SKM-1 treated with dmso at 0.1 percent for 144 hours (cell line): ENCODE data around the gene PAOX.
A peak's percentile ranks its signal among the peaks of the same experiment; 100 is the strongest.
"Not testable (repeated sequence)": the region's sequence is repeated elsewhere in the genome, so short reads cannot be mapped to it uniquely, and the experiment has no call there.

ENCODE experiments used
- DNase-seq: peaks from one replicate; lab custom pipeline; 2025; ENCODE audit not compliant: unreplicated experiment; lab: John Stamatoyannopoulos, UW

PAOX gene

DNA sequence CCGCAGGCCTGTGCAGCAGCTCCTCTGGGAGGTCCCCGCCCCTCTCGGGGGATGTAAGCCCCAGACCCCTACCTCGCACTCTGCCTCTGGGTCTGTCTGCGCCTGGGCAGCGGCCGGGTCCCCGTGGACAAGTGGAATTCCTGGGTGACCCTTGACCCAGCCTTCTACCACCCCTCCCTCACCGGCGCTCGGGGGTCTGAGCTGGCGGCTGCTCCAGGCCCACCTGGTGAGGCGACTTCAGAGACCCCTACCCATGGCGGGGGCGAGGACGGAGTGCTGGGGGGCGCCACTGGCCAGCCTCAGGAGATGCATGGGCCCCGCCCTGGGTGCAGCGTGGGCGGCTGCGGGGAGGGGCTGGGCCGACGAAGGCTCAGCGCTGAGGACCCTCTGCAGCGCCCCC is 53.7 kb downstream of the PAOX start:
- DNase-seq = not testable (repeated sequence)

DNA sequence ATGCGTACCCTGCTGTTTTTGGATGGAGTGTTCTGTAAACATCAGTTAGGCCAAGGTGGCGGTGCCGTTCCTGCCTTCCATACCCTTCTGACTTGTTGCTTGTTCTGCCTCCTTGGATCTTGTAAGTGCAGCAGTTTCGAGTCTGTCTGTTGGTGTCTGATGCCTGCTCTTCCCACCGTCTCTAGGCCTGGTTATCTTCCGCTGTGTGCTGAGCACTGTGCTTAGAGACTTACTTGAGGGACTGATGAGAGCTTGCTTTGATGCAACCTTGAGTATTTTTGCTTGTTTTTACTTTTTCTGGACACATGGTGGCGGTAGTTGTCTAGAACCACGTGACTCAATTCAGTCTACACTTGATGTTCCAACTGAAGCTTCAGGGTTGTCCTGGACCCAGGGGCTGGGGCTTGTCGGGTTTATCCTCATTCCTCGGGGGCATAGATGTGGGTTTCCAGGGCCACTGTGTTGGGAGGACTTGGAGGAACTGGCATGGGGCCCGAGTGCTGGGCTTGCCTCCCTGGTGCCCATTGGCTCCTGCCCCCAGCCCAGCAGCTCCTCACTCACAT is 59.7 kb downstream of the PAOX start:
- DNase-seq = peak; percentile 56

- DNase-seq = no peak
Observed at GRCh38 chr10:133439517-133440461, 60.7 kb downstream of the PAOX start.

DNA sequence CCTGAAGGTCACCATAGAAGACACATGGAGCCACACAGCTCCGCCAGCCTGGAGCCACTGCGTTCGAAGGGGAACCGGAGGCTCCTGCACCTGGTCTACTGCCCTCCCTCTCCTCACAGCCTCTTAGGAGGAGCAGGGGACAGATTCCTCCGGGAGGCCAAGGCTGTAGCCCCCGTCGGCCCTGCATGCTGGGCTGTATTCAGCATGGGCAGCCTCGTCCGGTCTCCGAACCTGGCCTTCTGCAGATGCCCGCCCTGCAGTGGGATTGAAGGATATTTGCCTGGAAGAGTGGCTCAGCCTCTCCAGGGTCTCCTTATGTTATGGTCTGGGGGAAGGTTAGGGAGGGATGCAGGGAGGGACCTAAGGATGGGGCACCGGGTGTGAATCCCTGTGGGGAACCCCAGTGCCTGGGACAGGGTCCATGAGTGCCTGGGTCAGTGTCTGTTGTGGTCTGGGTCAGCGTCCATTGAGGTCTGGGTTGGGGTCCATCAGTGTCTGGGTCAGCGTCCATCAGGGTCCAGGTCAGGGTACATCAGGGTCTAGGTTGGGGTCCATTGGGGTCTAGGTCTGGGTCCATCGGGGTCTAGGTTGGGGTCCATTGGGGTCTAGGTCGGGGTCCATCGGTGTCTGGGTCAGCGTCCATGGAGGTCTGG is 61.7 kb downstream of the PAOX start:
- DNase-seq = no peak
